ENCODE results near the gene LTBP3.

GRCh38 chr11:65606876-65607613 is 48.9 kb upstream of the LTBP3 start:
- TF ChIP-seq CTCF (IDR thresholded peaks at IDR 0.05): no peak
- TF ChIP-seq TAF1 (IDR thresholded peaks at IDR 0.05; ENCODE audit: borderline replicate concordance, low read depth, low read length): no peak
- no peak for TF ChIP-seq RAD21 (IDR thresholded peaks at IDR 0.05; ENCODE audit: low read length)
- TF ChIP-seq, protein P1, sequence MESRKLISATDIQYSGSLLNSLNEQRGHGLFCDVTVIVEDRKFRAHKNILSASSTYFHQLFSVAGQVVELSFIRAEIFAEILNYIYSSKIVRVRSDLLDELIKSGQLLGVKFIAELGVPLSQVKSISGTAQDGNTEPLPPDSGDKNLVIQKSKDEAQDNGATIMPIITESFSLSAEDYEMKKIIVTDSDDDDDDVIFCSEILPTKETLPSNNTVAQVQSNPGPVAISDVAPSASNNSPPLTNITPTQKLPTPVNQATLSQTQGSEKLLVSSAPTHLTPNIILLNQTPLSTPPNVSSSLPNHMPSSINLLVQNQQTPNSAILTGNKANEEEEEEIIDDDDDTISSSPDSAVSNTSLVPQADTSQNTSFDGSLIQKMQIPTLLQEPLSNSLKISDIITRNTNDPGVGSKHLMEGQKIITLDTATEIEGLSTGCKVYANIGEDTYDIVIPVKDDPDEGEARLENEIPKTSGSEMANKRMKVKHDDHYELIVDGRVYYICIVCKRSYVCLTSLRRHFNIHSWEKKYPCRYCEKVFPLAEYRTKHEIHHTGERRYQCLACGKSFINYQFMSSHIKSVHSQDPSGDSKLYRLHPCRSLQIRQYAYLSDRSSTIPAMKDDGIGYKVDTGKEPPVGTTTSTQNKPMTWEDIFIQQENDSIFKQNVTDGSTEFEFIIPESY (IDR thresholded peaks at IDR 0.05; ENCODE audit: borderline replicate concordance, low read depth): no peak
- no peak for TF ChIP-seq SMC3 (IDR thresholded peaks at IDR 0.05; ENCODE audit: low read depth, low read length)
